HG03066 (cell line): ENCODE data around the gene MAPK14.

Experiments used
- ATAC-seq: cut with Tn5 transposase; IDR thresholded peaks from one replicate; pipeline ENCODE4 v1.9.1; 2021; ENCODE audit warnings: low read depth; ENCODE audit not compliant: unreplicated experiment

The MAPK14 gene

GRCh38 chr6:36098253-36098919 is 70.8 kb downstream of the MAPK14 start:
- ATAC-seq, result no peak

GRCh38 chr6:36098920-36099647 is 71.5 kb downstream of the MAPK14 start:
- no peak for ATAC-seq

GRCh38 chr6:36099869-36100483 is 72.4 kb downstream of the MAPK14 start:
- no peak for ATAC-seq

- ATAC-seq, result no peak
These were observed 74.1 kb downstream of the MAPK14 start for GRCh38 chr6:36101691-36102090.

- no peak for ATAC-seq
These were observed 75.2 kb downstream of the MAPK14 start for GRCh38 chr6:36102853-36103252.

GRCh38 chr6:36104836-36105235 is 77.2 kb downstream of the MAPK14 start:
- ATAC-seq, result no peak

- ATAC-seq, result no peak
These were observed 81.5 kb downstream of the MAPK14 start for GRCh38 chr6:36109092-36109491.

GRCh38 chr6:36110050-36110449 is 82.4 kb downstream of the MAPK14 start:
- no peak for ATAC-seq

- ATAC-seq, result no peak
These were observed 83.3 kb downstream of the MAPK14 start for GRCh38 chr6:36110863-36111262.

- no peak for ATAC-seq
These were observed 83.9 kb downstream of the MAPK14 start for GRCh38 chr6:36111526-36111925.

- ATAC-seq, result no peak
These were observed 85.4 kb downstream of the MAPK14 start for GRCh38 chr6:36113049-36113448.

- ATAC-seq, result no peak
These were observed 86.1 kb downstream of the MAPK14 start for GRCh38 chr6:36113703-36114102.

- no peak for ATAC-seq
These were observed 87.3 kb downstream of the MAPK14 start for GRCh38 chr6:36114798-36115408.

GRCh38 chr6:36115412-36115811 is 87.8 kb downstream of the MAPK14 start:
- ATAC-seq, result no peak

GRCh38 chr6:36116066-36116864 is 88.7 kb downstream of the MAPK14 start:
- no peak for ATAC-seq

GRCh38 chr6:36116943-36117342 is 89.3 kb downstream of the MAPK14 start:
- no peak for ATAC-seq

GRCh38 chr6:36117658-36118549 is 90.3 kb downstream of the MAPK14 start:
- no peak for ATAC-seq

- ATAC-seq, result no peak
These were observed 91.0 kb downstream of the MAPK14 start for GRCh38 chr6:36118550-36119107.

- no peak for ATAC-seq
These were observed 91.6 kb downstream of the MAPK14 start for GRCh38 chr6:36119209-36119608.
